NCI-H1694 (cell line): ENCODE results near the gene ENSA.
"Not testable (repeated sequence)": the region's sequence is repeated elsewhere in the genome, so short reads cannot be mapped to it uniquely, and the experiment has no call there.

ENCODE experiments used
- DNase-seq: peaks from one replicate; lab custom pipeline; 2025; lab: John Stamatoyannopoulos, UW

Gene ENSA

GRCh38 chr1:150629115-150629928, at the start of gene ENSA:
Gene ENSA, minus strand, starts transcription at chr1:150629612. Its CDS starts 142 bp downstream, at chr1:150629470.
- DNase-seq, result peak; percentile 100

- DNase-seq, result no peak
These were observed 49.6 kb upstream of the ENSA start for GRCh38 chr1:150678988-150679387.

- DNase-seq, result no peak
These were observed 45.5 kb upstream of the ENSA start for GRCh38 chr1:150674881-150675280.

GRCh38 chr1:150663321-150663720, 33.9 kb upstream of the ENSA start:
- no peak for DNase-seq

GRCh38 chr1:150662811-150663210, 33.4 kb upstream of the ENSA start:
- DNase-seq, result no peak

- DNase-seq, result no peak
These were observed 31.7 kb upstream of the ENSA start for GRCh38 chr1:150661156-150661555.

GRCh38 chr1:150660584-150660983, 31.2 kb upstream of the ENSA start:
- DNase-seq, result no peak

GRCh38 chr1:150657064-150657463, 27.7 kb upstream of the ENSA start:
- DNase-seq, result not testable (repeated sequence)

GRCh38 chr1:150654635-150655034, 25.2 kb upstream of the ENSA start:
- DNase-seq, result not testable (repeated sequence)

- no peak for DNase-seq
These were observed 20.8 kb upstream of the ENSA start for GRCh38 chr1:150650193-150650592.

- no peak for DNase-seq
These were observed 20.1 kb upstream of the ENSA start for GRCh38 chr1:150649441-150650075.

- no peak for DNase-seq
These were observed 12.9 kb upstream of the ENSA start for GRCh38 chr1:150642296-150642695.

GRCh38 chr1:150641126-150641815, 11.9 kb upstream of the ENSA start:
- not testable (repeated sequence) for DNase-seq

GRCh38 chr1:150638430-150638829, 9.0 kb upstream of the ENSA start:
- DNase-seq, result not testable (repeated sequence)

GRCh38 chr1:150634839-150635622, 5.6 kb upstream of the ENSA start:
- DNase-seq, result not testable (repeated sequence)

- DNase-seq, result no peak
These were observed 672 bp downstream of the ENSA start for GRCh38 chr1:150628766-150629114.

- DNase-seq, result no peak
These were observed 1.5 kb downstream of the ENSA start for GRCh38 chr1:150627826-150628410.

- no peak for DNase-seq
These were observed 3.3 kb downstream of the ENSA start for GRCh38 chr1:150626150-150626549.

- DNase-seq, result not testable (repeated sequence)
These were observed 4.9 kb downstream of the ENSA start for GRCh38 chr1:150624546-150624945.

- DNase-seq, result not testable (repeated sequence)
These were observed 5.3 kb downstream of the ENSA start for GRCh38 chr1:150624134-150624533.

GRCh38 chr1:150622303-150622975, 7.0 kb downstream of the ENSA start:
- DNase-seq, result no peak
